Loucy (cell line): Measurements from ENCODE around the gene SNCG.

ENCODE experiments used
- CTCF ChIP-seq: fragments of 200-600 bp; sonication (generic); conservative IDR thresholded peaks from 2 replicates; pipeline ENCODE4 v1.5.1; 2014; ENCODE audit warnings: mild to moderate bottlenecking, antibody characterized with exemption, low read length
- EZH2phosphoT487 ChIP-seq: fragments of 200-600 bp; IDR thresholded peaks from 2 replicates; pipeline ENCODE4 v1.6.1; 2018; ENCODE audit warnings: antibody characterized with exemption, mild to moderate bottlenecking, moderate library complexity, borderline replicate concordance

GRCh38 chr10:86929468-86930380, 28.7 kb upstream of the SNCG start:
- TF ChIP-seq CTCF (no peak), EZH2phosphoT487 (no peak)
